ENCODE data around the gene UBE2E2.
A peak's percentile ranks its signal among the peaks of the same experiment; 100 is the strongest.

Gene UBE2E2

DNA sequence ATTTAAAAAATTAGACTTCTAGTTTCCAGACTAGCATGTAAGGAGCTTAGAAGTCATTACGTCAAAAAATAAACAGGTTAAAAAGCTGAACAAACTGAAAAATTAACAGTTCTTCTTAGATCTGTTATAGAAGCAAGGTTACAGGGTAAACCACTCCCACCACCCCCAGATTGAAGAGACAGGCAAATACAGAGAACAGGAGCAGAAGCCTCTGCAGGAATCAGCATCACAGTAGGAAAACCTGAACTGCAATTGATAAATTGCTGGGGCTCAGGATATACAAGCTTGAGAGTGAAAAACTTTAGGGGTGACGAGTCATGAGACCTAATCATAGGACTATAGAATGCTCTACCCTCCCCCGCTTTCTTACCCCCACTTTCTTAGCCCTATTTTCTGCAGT, 222.3 kb downstream of the UBE2E2 start:
- Histone ChIP-seq H2AFZ (ENCODE audit: low read depth, low read length) (no peak overlapping the region), H3K4me1 (ENCODE audit: insufficient read depth, low read length) (no peaks in the 10 kb centered on the region), H3K27ac (ENCODE audit: low read length) (no peak overlapping the region), H3K9me3 (ENCODE audit: insufficient read depth, low read length, severe bottlenecking) (no peaks in the 10 kb centered on the region), H3K9ac (ENCODE audit: low read depth, low read length) (no peak overlapping the region), H4K20me1 (ENCODE audit: insufficient read depth, low read length) (no peaks in the 10 kb centered on the region), H3K4me2 (ENCODE audit: insufficient read depth, low read length) (no peak overlapping the region), H3K36me3 (ENCODE audit: insufficient read depth, low read length) (no peaks in the 10 kb centered on the region), H3K4me3 (ENCODE audit: low read depth in 1 of 2, low read length in 2 of 2) (no peak overlapping the region), H3K79me2 (ENCODE audit: insufficient read depth, low read length) (no peaks in the 10 kb centered on the region), H3K27me3 (ENCODE audit: insufficient read depth, low read length, poor library complexity) (no peaks in the 10 kb centered on the region)
- ATAC-seq (ENCODE audit: insufficient read depth, low read depth) (no peak), DNase-seq (no peak)
- TF ChIP-seq, protein P1, sequence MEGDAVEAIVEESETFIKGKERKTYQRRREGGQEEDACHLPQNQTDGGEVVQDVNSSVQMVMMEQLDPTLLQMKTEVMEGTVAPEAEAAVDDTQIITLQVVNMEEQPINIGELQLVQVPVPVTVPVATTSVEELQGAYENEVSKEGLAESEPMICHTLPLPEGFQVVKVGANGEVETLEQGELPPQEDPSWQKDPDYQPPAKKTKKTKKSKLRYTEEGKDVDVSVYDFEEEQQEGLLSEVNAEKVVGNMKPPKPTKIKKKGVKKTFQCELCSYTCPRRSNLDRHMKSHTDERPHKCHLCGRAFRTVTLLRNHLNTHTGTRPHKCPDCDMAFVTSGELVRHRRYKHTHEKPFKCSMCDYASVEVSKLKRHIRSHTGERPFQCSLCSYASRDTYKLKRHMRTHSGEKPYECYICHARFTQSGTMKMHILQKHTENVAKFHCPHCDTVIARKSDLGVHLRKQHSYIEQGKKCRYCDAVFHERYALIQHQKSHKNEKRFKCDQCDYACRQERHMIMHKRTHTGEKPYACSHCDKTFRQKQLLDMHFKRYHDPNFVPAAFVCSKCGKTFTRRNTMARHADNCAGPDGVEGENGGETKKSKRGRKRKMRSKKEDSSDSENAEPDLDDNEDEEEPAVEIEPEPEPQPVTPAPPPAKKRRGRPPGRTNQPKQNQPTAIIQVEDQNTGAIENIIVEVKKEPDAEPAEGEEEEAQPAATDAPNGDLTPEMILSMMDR (IDR thresholded peaks at IDR 0.05; ENCODE audit: borderline replicate concordance, extremely low read depth, low read length, poor library complexity, severe bottlenecking), result no peak
- no peak for TF ChIP-seq EZH2 (IDR thresholded peaks at IDR 0.05; ENCODE audit: borderline replicate concordance, low read depth, low read length, severe bottlenecking)

DNA sequence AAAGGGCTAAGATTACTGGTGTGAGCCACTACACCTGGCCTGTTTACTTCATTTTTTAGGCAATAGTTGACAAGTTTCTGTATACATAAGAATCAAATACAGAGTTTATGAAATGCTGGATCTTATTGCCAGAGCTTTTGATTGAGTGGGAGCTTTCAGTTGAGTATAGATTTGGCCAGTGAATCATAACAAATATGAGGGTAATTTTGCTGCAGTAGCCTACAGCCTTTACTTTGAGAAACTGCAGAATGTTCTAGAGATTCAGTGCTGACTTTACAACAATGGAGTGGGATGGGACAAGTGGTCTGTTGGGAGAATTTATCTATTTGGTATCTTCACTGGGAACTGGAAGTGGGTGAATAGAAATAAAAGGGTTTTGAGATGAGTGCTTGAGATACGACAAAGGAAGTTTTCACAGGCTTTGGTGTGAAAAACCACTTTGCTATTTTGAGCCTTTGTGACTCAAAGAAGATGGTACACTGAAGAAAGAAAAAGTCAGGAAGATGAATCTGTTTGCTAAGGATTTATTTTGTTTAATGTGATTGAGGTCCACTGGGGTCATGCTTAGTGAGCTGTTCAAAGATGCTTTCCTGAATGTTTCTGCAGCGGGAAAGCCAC, 227.8 kb downstream of the UBE2E2 start:
- no peak for TF ChIP-seq EZH2 (IDR thresholded peaks at IDR 0.05; ENCODE audit: borderline replicate concordance, low read depth, low read length, severe bottlenecking)
- TF ChIP-seq, protein P1 (IDR thresholded peaks at IDR 0.05; ENCODE audit: borderline replicate concordance, extremely low read depth, low read length, poor library complexity, severe bottlenecking), result no peak
- Histone ChIP-seq H3K27me3 (ENCODE audit: insufficient read depth, low read length, poor library complexity) (no peaks in the 10 kb centered on the region), H3K4me2 (ENCODE audit: insufficient read depth, low read length) (no peak overlapping the region), H3K27ac (ENCODE audit: low read length) (no peak overlapping the region), H4K20me1 (ENCODE audit: insufficient read depth, low read length) (no peaks in the 10 kb centered on the region), H3K36me3 (ENCODE audit: insufficient read depth, low read length) (no peaks in the 10 kb centered on the region), H3K79me2 (ENCODE audit: insufficient read depth, low read length) (no peaks in the 10 kb centered on the region), H3K4me3 (ENCODE audit: low read depth in 1 of 2, low read length in 2 of 2) (no peak overlapping the region), H2AFZ (ENCODE audit: low read depth, low read length) (0 out of 2 replicates have a peak overlapping the region, but pooled peaks have one; percentile 10), H3K4me1 (ENCODE audit: insufficient read depth, low read length) (peaks cover 9% of the 10 kb centered on the region), H3K9ac (ENCODE audit: low read depth, low read length) (no peak overlapping the region), H3K9me3 (ENCODE audit: insufficient read depth, low read length, severe bottlenecking) (no peaks in the 10 kb centered on the region)
- ATAC-seq (ENCODE audit: insufficient read depth, low read depth) (no peak), DNase-seq (no peak)

DNA sequence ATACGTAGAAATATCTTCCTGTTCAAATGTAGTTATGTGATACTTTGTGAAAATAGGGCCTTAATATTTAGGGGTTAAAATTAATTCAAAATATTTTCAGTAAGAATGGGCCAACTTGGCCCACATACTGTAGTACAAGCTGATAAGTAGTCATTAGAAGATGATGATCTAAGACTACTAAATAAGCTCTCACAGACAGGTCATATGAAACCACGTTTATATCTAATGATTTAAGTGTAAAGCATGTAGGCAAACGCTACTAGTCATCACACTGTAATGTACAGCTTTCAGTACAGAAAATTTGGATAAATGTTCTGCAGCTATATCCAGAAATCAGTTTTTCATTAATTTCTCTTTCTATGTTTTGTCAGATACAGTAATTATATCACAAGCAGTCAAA, 228.6 kb downstream of the UBE2E2 start:
- no peaks in the 10 kb centered on the region for H3K79me2 ChIP-seq (ENCODE audit: insufficient read depth, low read length)
- no peak overlapping the region for H3K9ac ChIP-seq (ENCODE audit: low read depth, low read length)
- H2AFZ ChIP-seq (ENCODE audit: low read depth, low read length), result no peak overlapping the region
- H4K20me1 ChIP-seq (ENCODE audit: insufficient read depth, low read length), result no peaks in the 10 kb centered on the region
- H3K27me3 ChIP-seq (ENCODE audit: insufficient read depth, low read length, poor library complexity), result no peaks in the 10 kb centered on the region
- TF ChIP-seq, protein P1 (IDR thresholded peaks at IDR 0.05; ENCODE audit: borderline replicate concordance, extremely low read depth, low read length, poor library complexity, severe bottlenecking), result no peak
- TF ChIP-seq EZH2 (IDR thresholded peaks at IDR 0.05; ENCODE audit: borderline replicate concordance, low read depth, low read length, severe bottlenecking), result no peak
- no peak overlapping the region for H3K4me3 ChIP-seq (ENCODE audit: low read depth in 1 of 2, low read length in 2 of 2)
- DNase-seq (no peak), ATAC-seq (ENCODE audit: insufficient read depth, low read depth) (no peak)
- no peaks in the 10 kb centered on the region for H3K36me3 ChIP-seq (ENCODE audit: insufficient read depth, low read length)
- H3K4me2 ChIP-seq (ENCODE audit: insufficient read depth, low read length), result no peak overlapping the region
- no peak overlapping the region for H3K27ac ChIP-seq (ENCODE audit: low read length)
- H3K9me3 ChIP-seq (ENCODE audit: insufficient read depth, low read length, severe bottlenecking), result no peaks in the 10 kb centered on the region
- peaks cover 9% of the 10 kb centered on the region for H3K4me1 ChIP-seq (ENCODE audit: insufficient read depth, low read length)
